ENCODE results near the gene DENND1A.
"Not testable (repeated sequence)": the region's sequence is repeated elsewhere in the genome, so short reads cannot be mapped to it uniquely, and the experiment has no call there.

DENND1A gene

GRCh38 chr9:123457583-123457982 is 472.3 kb downstream of the DENND1A start:
- no peak for DNase-seq (ENCODE audit: low spot score)

- no peak for DNase-seq (ENCODE audit: low spot score)
These were observed 473.9 kb downstream of the DENND1A start for GRCh38 chr9:123456011-123456410.

GRCh38 chr9:123455187-123455586 is 474.7 kb downstream of the DENND1A start:
- DNase-seq (ENCODE audit: low spot score): no peak

- DNase-seq (ENCODE audit: low spot score): no peak
These were observed 475.6 kb downstream of the DENND1A start for GRCh38 chr9:123454361-123454760.

- no peak for DNase-seq (ENCODE audit: low spot score)
These were observed 476.1 kb downstream of the DENND1A start for GRCh38 chr9:123453831-123454321.

GRCh38 chr9:123453076-123453667 is 476.8 kb downstream of the DENND1A start:
- no peak for DNase-seq (ENCODE audit: low spot score)

GRCh38 chr9:123450996-123451395 is 478.9 kb downstream of the DENND1A start:
- DNase-seq (ENCODE audit: low spot score): no peak

- no peak for DNase-seq (ENCODE audit: low spot score)
These were observed 479.7 kb downstream of the DENND1A start for GRCh38 chr9:123450098-123450770.

GRCh38 chr9:123447934-123448646 is 481.8 kb downstream of the DENND1A start:
- DNase-seq (ENCODE audit: low spot score): no peak

GRCh38 chr9:123445981-123446610 is 483.8 kb downstream of the DENND1A start:
- no peak for DNase-seq (ENCODE audit: low spot score)

- DNase-seq (ENCODE audit: low spot score): no peak
These were observed 484.8 kb downstream of the DENND1A start for GRCh38 chr9:123445116-123445515.

- no peak for DNase-seq (ENCODE audit: low spot score)
These were observed 488.2 kb downstream of the DENND1A start for GRCh38 chr9:123441769-123442168.

GRCh38 chr9:123440256-123440655 is 489.7 kb downstream of the DENND1A start:
- DNase-seq (ENCODE audit: low spot score): no peak

GRCh38 chr9:123438821-123439220 is 491.1 kb downstream of the DENND1A start:
- no peak for DNase-seq (ENCODE audit: low spot score)

- DNase-seq (ENCODE audit: low spot score): no peak
These were observed 491.6 kb downstream of the DENND1A start for GRCh38 chr9:123438321-123438720.

GRCh38 chr9:123437201-123437600 is 492.7 kb downstream of the DENND1A start:
- DNase-seq (ENCODE audit: low spot score): no peak

- DNase-seq (ENCODE audit: low spot score): no peak
These were observed 494.5 kb downstream of the DENND1A start for GRCh38 chr9:123435471-123435870.

- no peak for DNase-seq (ENCODE audit: low spot score)
These were observed 495.2 kb downstream of the DENND1A start for GRCh38 chr9:123434619-123435240.

- DNase-seq (ENCODE audit: low spot score): no peak
These were observed 497.3 kb downstream of the DENND1A start for GRCh38 chr9:123432331-123433236.

GRCh38 chr9:123431581-123431980 is 498.3 kb downstream of the DENND1A start:
- DNase-seq (ENCODE audit: low spot score): no peak

- DNase-seq (ENCODE audit: low spot score): not testable (repeated sequence)
These were observed 501.5 kb downstream of the DENND1A start for GRCh38 chr9:123428450-123428849.

Data from CD4-positive, alpha-beta T cell treated with Interleukin-6 at 100 ng/mL for 8 hours (primary cell).